Prostate gland (tissue), 2 donors: ENCODE measurements around the gene TWSG1.

Experiments used
- POLR2A ChIP-seq: fragments of 450-650 bp; IDR thresholded peaks from one replicate; pipeline ENCODE4 v1.6.1; 2016; ENCODE audit warnings: antibody characterized with exemption, mild to moderate bottlenecking
- TF ChIP-seq, protein P1 (sequence below), 4 experiments: fragments of 200-600 bp in 2 of 4; fragments of 450-650 bp in 2 of 4; sonication (generic) in 2 of 4; IDR thresholded peaks; 1 replicate in 3 of 4; 2 replicates in 1 of 4; pipeline ENCODE4 v1.5.1; 2016 to 2019; ENCODE audit warnings: antibody characterized with exemption in 4 of 4, mild to moderate bottlenecking in 2 of 4, moderate library complexity in 2 of 4

GRCh38 chr18:9389706-9390105 is 55.1 kb downstream of the TWSG1 start:
- TF ChIP-seq, protein P1, sequence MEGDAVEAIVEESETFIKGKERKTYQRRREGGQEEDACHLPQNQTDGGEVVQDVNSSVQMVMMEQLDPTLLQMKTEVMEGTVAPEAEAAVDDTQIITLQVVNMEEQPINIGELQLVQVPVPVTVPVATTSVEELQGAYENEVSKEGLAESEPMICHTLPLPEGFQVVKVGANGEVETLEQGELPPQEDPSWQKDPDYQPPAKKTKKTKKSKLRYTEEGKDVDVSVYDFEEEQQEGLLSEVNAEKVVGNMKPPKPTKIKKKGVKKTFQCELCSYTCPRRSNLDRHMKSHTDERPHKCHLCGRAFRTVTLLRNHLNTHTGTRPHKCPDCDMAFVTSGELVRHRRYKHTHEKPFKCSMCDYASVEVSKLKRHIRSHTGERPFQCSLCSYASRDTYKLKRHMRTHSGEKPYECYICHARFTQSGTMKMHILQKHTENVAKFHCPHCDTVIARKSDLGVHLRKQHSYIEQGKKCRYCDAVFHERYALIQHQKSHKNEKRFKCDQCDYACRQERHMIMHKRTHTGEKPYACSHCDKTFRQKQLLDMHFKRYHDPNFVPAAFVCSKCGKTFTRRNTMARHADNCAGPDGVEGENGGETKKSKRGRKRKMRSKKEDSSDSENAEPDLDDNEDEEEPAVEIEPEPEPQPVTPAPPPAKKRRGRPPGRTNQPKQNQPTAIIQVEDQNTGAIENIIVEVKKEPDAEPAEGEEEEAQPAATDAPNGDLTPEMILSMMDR (IDR thresholded peaks at IDR 0.05) = no peak
- TF ChIP-seq POLR2A = no peak
